ENCODE results near the gene LST1. TPM values are rescaled to one million over a fixed set of nuclear protein-coding genes. Genes with fewer than 3 reads are reported as not detected.

Gene LST1
- total RNA-seq, 1 donor from 2014 or later = not detected

DNA sequence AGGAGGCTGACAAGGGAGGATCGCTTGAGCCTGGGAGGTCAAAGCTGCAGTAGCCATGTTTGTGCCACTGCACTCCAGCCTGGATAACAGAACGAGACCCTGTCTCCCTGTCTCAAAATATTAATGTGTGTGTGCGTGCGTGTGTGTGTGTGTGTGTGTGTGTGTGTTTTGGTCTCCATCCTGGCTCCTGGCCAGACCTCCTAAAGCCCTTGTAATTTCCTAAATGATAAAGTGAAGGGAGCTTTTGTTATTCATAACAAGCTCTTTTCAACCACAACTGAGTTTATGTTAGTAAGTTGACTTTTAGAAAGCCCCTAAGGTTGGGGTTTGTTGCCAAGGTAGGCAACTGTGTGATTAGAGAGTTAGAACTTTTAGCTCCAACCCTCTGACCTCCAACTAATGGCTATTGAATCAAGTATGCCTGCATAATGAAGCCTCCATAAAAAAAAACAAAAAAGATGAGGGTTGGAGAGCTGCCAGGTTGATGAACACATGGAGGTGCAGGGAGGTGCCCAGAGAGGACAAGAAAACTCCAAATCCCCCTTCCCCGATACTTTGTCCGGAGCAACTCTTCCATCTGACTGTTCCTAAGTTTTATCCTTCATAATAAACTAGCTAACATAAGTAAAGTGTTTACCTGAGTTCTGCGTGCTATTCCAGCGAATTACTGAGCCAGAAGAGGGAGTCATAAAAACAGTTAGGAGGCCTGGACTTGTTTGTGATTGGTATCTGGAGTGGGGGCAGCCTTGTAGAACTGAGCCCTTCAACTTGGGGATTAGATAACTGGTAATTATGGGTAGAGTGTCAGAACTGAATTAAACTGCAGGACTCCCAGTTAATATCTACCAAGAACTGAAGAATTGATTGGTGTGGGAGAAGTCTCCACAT, 23.7 kb downstream of the LST1 start:
- H3K4me1 ChIP-seq = no peaks in the 10 kb centered on the region
- Mint-ChIP-seq H3K4me3 (no peak overlapping the region), H3K27ac (no peak overlapping the region), H3K36me3 (no peaks in the 10 kb centered on the region), H3K9me3 (no peaks in the 10 kb centered on the region), H3K4me1 (peaks cover 2% of the 10 kb centered on the region), H3K27me3 (ENCODE audit: insufficient read depth, low read depth) (no peaks in the 10 kb centered on the region)
- H3K27ac ChIP-seq = no peak overlapping the region
- no peaks in the 10 kb centered on the region for H3K36me3 ChIP-seq
- H3K9ac ChIP-seq = no peak overlapping the region
- TF ChIP-seq EZH2 (IDR thresholded peaks at IDR 0.05) (no peak), EZH2phosphoT487 (IDR thresholded peaks at IDR 0.05) (no peak)
- TF ChIP-seq, protein P1, sequence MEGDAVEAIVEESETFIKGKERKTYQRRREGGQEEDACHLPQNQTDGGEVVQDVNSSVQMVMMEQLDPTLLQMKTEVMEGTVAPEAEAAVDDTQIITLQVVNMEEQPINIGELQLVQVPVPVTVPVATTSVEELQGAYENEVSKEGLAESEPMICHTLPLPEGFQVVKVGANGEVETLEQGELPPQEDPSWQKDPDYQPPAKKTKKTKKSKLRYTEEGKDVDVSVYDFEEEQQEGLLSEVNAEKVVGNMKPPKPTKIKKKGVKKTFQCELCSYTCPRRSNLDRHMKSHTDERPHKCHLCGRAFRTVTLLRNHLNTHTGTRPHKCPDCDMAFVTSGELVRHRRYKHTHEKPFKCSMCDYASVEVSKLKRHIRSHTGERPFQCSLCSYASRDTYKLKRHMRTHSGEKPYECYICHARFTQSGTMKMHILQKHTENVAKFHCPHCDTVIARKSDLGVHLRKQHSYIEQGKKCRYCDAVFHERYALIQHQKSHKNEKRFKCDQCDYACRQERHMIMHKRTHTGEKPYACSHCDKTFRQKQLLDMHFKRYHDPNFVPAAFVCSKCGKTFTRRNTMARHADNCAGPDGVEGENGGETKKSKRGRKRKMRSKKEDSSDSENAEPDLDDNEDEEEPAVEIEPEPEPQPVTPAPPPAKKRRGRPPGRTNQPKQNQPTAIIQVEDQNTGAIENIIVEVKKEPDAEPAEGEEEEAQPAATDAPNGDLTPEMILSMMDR (IDR thresholded peaks at IDR 0.05) = no peak
- no peak overlapping the region for H2AFZ ChIP-seq (replicated peaks)
- H3K4me3 ChIP-seq = no peak overlapping the region
- no peak for DNase-seq (ENCODE audit: low spot score)
- no peaks in the 10 kb centered on the region for H4K20me1 ChIP-seq (ENCODE audit: low read depth)
- no peaks in the 10 kb centered on the region for H3F3A ChIP-seq (ENCODE audit: low read depth)
- no peaks in the 10 kb centered on the region for H3K9me3 ChIP-seq (ENCODE audit: low read depth)
- no peaks in the 10 kb centered on the region for H3K27me3 ChIP-seq
- no peaks in the 10 kb centered on the region for H3K79me2 ChIP-seq (ENCODE audit: low read depth)
- no peak overlapping the region for H3K4me2 ChIP-seq

DNA sequence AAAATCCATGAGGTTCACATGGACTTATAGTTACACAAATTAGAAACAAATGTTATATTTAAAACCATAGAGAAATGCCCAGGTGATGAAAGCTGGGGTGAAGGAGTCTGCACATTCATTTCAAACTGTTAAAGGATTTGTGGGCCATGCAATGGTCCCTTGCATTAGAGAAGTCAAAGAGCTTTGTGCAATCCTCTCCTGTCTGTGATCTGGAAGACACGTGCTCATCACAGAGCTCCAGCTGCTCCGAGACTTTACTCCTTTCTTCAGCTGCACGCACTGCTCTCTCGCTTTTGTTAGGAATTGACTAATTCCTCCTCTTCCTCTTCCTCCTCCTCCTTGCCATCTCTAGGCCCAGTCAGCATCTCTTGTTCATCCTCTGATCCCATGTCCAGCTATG, 24.9 kb downstream of the LST1 start:
- Mint-ChIP-seq H3K4me1 (peaks cover 9% of the 10 kb centered on the region), H3K36me3 (no peaks in the 10 kb centered on the region), H3K4me3 (no peak overlapping the region), H3K9me3 (no peaks in the 10 kb centered on the region), H3K27me3 (ENCODE audit: insufficient read depth, low read depth) (peaks cover 2% of the 10 kb centered on the region), H3K27ac (no peak overlapping the region)
- H2AFZ ChIP-seq (replicated peaks) = no peak overlapping the region
- H3K4me1 ChIP-seq = no peaks in the 10 kb centered on the region
- H3K4me2 ChIP-seq = no peak overlapping the region
- no peak overlapping the region for H3K27ac ChIP-seq
- no peaks in the 10 kb centered on the region for H3F3A ChIP-seq (ENCODE audit: low read depth)
- H3K27me3 ChIP-seq = no peaks in the 10 kb centered on the region
- no peaks in the 10 kb centered on the region for H3K9me3 ChIP-seq (ENCODE audit: low read depth)
- no peak overlapping the region for H3K9ac ChIP-seq
- no peak overlapping the region for H3K4me3 ChIP-seq
- H4K20me1 ChIP-seq (ENCODE audit: low read depth) = no peaks in the 10 kb centered on the region
- no peaks in the 10 kb centered on the region for H3K79me2 ChIP-seq (ENCODE audit: low read depth)
- no peak for DNase-seq (ENCODE audit: low spot score)
- TF ChIP-seq EZH2 (IDR thresholded peaks at IDR 0.05) (no peak), EZH2phosphoT487 (IDR thresholded peaks at IDR 0.05) (no peak)
- TF ChIP-seq, protein P1 (IDR thresholded peaks at IDR 0.05) = no peak
- no peaks in the 10 kb centered on the region for H3K36me3 ChIP-seq

DNA sequence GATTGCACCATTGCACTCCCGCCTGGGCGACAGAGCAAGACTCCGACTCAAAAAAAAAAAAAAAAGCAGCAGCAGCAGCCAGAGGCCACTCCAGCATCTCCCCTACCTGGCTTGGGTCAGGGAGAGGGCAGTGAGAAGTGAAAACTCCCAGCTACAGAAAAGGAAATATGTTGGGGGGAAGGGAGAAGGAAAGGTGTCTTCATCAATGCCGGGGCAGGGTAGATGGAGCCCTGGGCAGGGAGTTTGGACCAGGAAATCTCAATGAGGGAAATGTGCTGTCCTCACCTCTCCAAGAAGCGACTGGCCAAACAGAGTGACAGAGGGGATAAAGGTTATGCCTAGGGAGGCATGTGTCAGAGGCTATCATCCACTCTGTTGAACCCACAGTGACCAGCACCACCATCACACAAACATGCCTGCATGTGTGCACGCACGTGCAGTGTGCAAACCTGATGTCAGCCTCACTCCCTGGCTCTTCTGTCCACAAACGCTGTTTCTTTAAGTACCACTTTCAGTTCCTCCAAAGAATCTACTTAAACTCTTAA, 28.1 kb downstream of the LST1 start:
- Mint-ChIP-seq H3K27me3 (ENCODE audit: insufficient read depth, low read depth) (peaks cover 4% of the 10 kb centered on the region), H3K4me3 (no peak overlapping the region), H3K4me1 (peaks cover 12% of the 10 kb centered on the region), H3K27ac (no peak overlapping the region), H3K9me3 (no peaks in the 10 kb centered on the region), H3K36me3 (no peaks in the 10 kb centered on the region)
- TF ChIP-seq EZH2phosphoT487 (IDR thresholded peaks at IDR 0.05) (no peak), EZH2 (IDR thresholded peaks at IDR 0.05) (no peak)
- TF ChIP-seq, protein P1 (IDR thresholded peaks at IDR 0.05) = no peak
- H3K36me3 ChIP-seq = no peaks in the 10 kb centered on the region
- H3K9ac ChIP-seq = no peak overlapping the region
- no peak overlapping the region for H3K27ac ChIP-seq
- H4K20me1 ChIP-seq (ENCODE audit: low read depth) = no peaks in the 10 kb centered on the region
- H3F3A ChIP-seq (ENCODE audit: low read depth) = peaks cover 7% of the 10 kb centered on the region
- peaks cover 2% of the 10 kb centered on the region for H3K79me2 ChIP-seq (ENCODE audit: low read depth)
- no peak overlapping the region for H2AFZ ChIP-seq (replicated peaks)
- H3K4me3 ChIP-seq = no peak overlapping the region
- no peaks in the 10 kb centered on the region for H3K27me3 ChIP-seq
- no peak for DNase-seq (ENCODE audit: low spot score)
- no peak overlapping the region for H3K4me2 ChIP-seq
- H3K9me3 ChIP-seq (ENCODE audit: low read depth) = no peaks in the 10 kb centered on the region
- H3K4me1 ChIP-seq = no peaks in the 10 kb centered on the region
